Prostate gland (tissue), 2 donors: ENCODE results near the gene ZNF423. TPM values are rescaled to one million over a fixed set of nuclear protein-coding genes. Genes with fewer than 3 reads are reported as not detected.

ENCODE experiments used
- DNase-seq: peaks from one replicate; pipeline ENCODE4 v3.0.0-alpha.2; 2019; ENCODE audit warnings: low spot score
- H3K27ac ChIP-seq, 2 donors: fragments of 200-600 bp; sonication (generic); 2 replicates each; pipeline ENCODE4 v1.5.1; 2017 to 2019
- H3K27me3 ChIP-seq: fragments of 200-600 bp; sonication (generic); replicated peaks from 2 replicates; pipeline ENCODE4 v1.5.1; 2019; ENCODE audit not compliant: insufficient read depth
- H3K36me3 ChIP-seq, 2 donors: fragments of 200-600 bp; sonication (generic); 1 replicate in 1 of 2; 2 replicates in 1 of 2; pipeline versions ENCODE4 v1.5.1 to v1.8.1; 2017 to 2019
- H3K4me1 ChIP-seq: fragments of 200-600 bp; sonication (generic); replicated peaks from 2 replicates; pipeline ENCODE4 v1.5.1; 2019
- H3K4me3 ChIP-seq, 2 donors: fragments of 200-600 bp; sonication (generic); 2 replicates each; pipeline ENCODE4 v1.5.1; 2017 to 2019
- H3K9me3 ChIP-seq: fragments of 200-600 bp; sonication (generic); 2 replicates; pipeline ENCODE4 v1.5.1; 2017
- CTCF ChIP-seq, 4 experiments: fragments of 200-600 bp in 2 of 4; fragments of 450-650 bp in 2 of 4; sonication (generic) in 2 of 4; IDR thresholded peaks; 1 replicate in 3 of 4; 2 replicates in 1 of 4; pipeline ENCODE4 v1.5.1; 2016 to 2019; ENCODE audit warnings: antibody characterized with exemption in 4 of 4, mild to moderate bottlenecking in 2 of 4, moderate library complexity in 2 of 4
- POLR2A ChIP-seq: fragments of 450-650 bp; IDR thresholded peaks from one replicate; pipeline ENCODE4 v1.6.1; 2016; ENCODE audit warnings: antibody characterized with exemption, mild to moderate bottlenecking
- POLR2AphosphoS5 ChIP-seq: sonication (generic); formaldehyde crosslinking; IDR thresholded peaks from one replicate; pipeline ENCODE4 v1.6.1; 2017; ENCODE audit warnings: antibody characterized with exemption
- WGBS: methylation state at CpG from one replicate; pipeline ENCODE4 v1.1.5; 2018; 5-methylcytosine and 5-hydroxymethylcytosine counted together
- intact Hi-C: fragments of 100-400 bp; cut with DNase I; formaldehyde crosslinking; loops from one replicate; pipeline ENCODE4 v1.14.2; 2022
- total RNA-seq, 2 donors: library from RNA; depleted of rRNA; stranded (reverse); fragments of >200 nt; gene quantifications; one replicate each; pipeline ENCODE4 v1.1.0, GENCODE V29; 2016

The ZNF423 gene
- total RNA-seq, 2 donors from 2014 or later: 6.1 to 22.7 TPM

- DNase-seq: no peak
- no peak overlapping the region for H3K27ac ChIP-seq
- no peaks in the 10 kb centered on the region for H3K4me1 ChIP-seq
- no peaks in the 10 kb centered on the region for H3K36me3 ChIP-seq
- WGBS: 86% methylated on average over 7 of the region's 7 CpGs
- intact Hi-C loops: no loop called here
- no peaks in the 10 kb centered on the region for H3K9me3 ChIP-seq
- H3K27me3 ChIP-seq: no peaks in the 10 kb centered on the region
- no peak overlapping the region for H3K4me3 ChIP-seq
- TF ChIP-seq POLR2AphosphoS5: no peak
These were observed 45.0 kb upstream of the ZNF423 start for GRCh38 chr16:49900875-49901274.

GRCh38 chr16:49899991-49900695 is 44.2 kb upstream of the ZNF423 start:
- Histone ChIP-seq H3K4me3 (no peak overlapping the region), H3K27ac (no peak overlapping the region), H3K9me3 (no peaks in the 10 kb centered on the region), H3K4me1 (no peaks in the 10 kb centered on the region), H3K36me3 (no peaks in the 10 kb centered on the region), H3K27me3 (no peaks in the 10 kb centered on the region)
- no peak for DNase-seq
- WGBS: 79% methylated on average over 8 of the region's 8 CpGs
- intact Hi-C loops: no loop called here
- TF ChIP-seq POLR2AphosphoS5 (no peak), CTCF (IDR thresholded peaks at IDR 0.05) (no peak), POLR2A (no peak)

GRCh38 chr16:49896447-49896964 is 40.6 kb upstream of the ZNF423 start:
- Histone ChIP-seq H3K4me3 (no peak overlapping the region), H3K36me3 (no peaks in the 10 kb centered on the region), H3K27me3 (no peaks in the 10 kb centered on the region), H3K27ac (no peak overlapping the region), H3K9me3 (no peaks in the 10 kb centered on the region), H3K4me1 (no peaks in the 10 kb centered on the region)
- WGBS: 71% methylated on average over 12 of the region's 12 CpGs
- DNase-seq: no peak
- TF ChIP-seq CTCF (IDR thresholded peaks at IDR 0.05) (no peak), POLR2AphosphoS5 (no peak), POLR2A (no peak)
- intact Hi-C loops: no loop called here

- H3K9me3 ChIP-seq: no peaks in the 10 kb centered on the region
- 51% methylated on average over 5 of the region's 5 CpGs for WGBS
These were observed 35.0 kb upstream of the ZNF423 start for GRCh38 chr16:49890876-49891275.

More at GRCh38 chr16:49890876-49891275, 35.0 kb upstream of the ZNF423 start:
- TF ChIP-seq POLR2A (no peak), CTCF (IDR thresholded peaks at IDR 0.05) (no peak), POLR2AphosphoS5 (no peak)
- Histone ChIP-seq H3K4me3 (no peak overlapping the region), H3K4me1 (no peaks in the 10 kb centered on the region), H3K36me3 (no peaks in the 10 kb centered on the region), H3K27me3 (no peaks in the 10 kb centered on the region), H3K27ac (no peak overlapping the region)
- DNase-seq: no peak
- intact Hi-C loops: no loop called here
